Measurements from ENCODE around the gene PCYT2. TPM values are rescaled to one million over a fixed set of nuclear protein-coding genes. Genes with fewer than 3 reads are reported as not detected.
A peak's percentile ranks its signal among the peaks of the same experiment; 100 is the strongest.

The PCYT2 gene
- total RNA-seq, 1 experiment from 2014 or later: 151 TPM

- DNase-seq: peak in 1 of 2 experiments; percentile 37
- POLR2A ChIA-PET: interaction anchor here (0.6 to 0.8 kb wide), 3 partner anchors 18 to 26 kb away, joined by 4 to 8 read pairs (median 4); partner anchors contain the start of gene MCRIP1
- CTCF ChIA-PET: interaction anchor here (0.5 to 1.2 kb wide), 2 partner anchors 37 to 190 kb away, joined by 3 to 4 read pairs; no protein-coding TSS in a partner anchor
- Histone ChIP-seq H3K36me3 (ENCODE audit: control insufficient read depth, insufficient read depth, low read length) (peaks cover 8% of the 10 kb centered on the region), H3K4me1 (peaks cover 17% of the 10 kb centered on the region), H3K4me3 (ENCODE audit: low read depth, low read length) (peak overlapping the region; percentile 84), H3K9me3 (no peaks in the 10 kb centered on the region), H3K27me3 (replicated peaks; ENCODE audit: control insufficient read depth, insufficient read depth, low read length) (no peaks in the 10 kb centered on the region)
- Mint-ChIP-seq H3K27me3 (ENCODE audit: insufficient read depth, unreplicated experiment) (no peaks in the 10 kb centered on the region), H3K4me1 (ENCODE audit: low read depth, unreplicated experiment) (peaks cover 18% of the 10 kb centered on the region), H3K9me3 (ENCODE audit: unreplicated experiment) (no peaks in the 10 kb centered on the region), H3K27ac (ENCODE audit: unreplicated experiment) (peak overlapping the region; percentile 94), H3K36me3 (ENCODE audit: insufficient read depth, unreplicated experiment) (peaks cover 98% of the 10 kb centered on the region), H3K4me3 (ENCODE audit: unreplicated experiment) (peak overlapping the region; percentile 89)
- no peak for TF ChIP-seq CTCF (IDR thresholded peaks at IDR 0.05; ENCODE audit: insufficient read depth in 1 of 2, low read depth in 1 of 2, low read length in 1 of 2, severe bottlenecking in 1 of 2, unreplicated experiment in 1 of 2)
- TSS peak; percentile 54 for BruUV-seq (replicated peaks)
- intact Hi-C loops (cut with micrococcal nuclease; ENCODE audit: unreplicated experiment): no loop called here
Measured at GRCh38 chr17:81858967-81859905, 52.0 kb downstream of the PCYT2 start.

GRCh38 chr17:81858170-81858966, 52.8 kb downstream of the PCYT2 start:
- H3K27me3 ChIP-seq (replicated peaks; ENCODE audit: control insufficient read depth, insufficient read depth, low read length): no peaks in the 10 kb centered on the region
- Mint-ChIP-seq H3K27me3 (ENCODE audit: insufficient read depth, unreplicated experiment) (no peaks in the 10 kb centered on the region), H3K4me3 (ENCODE audit: unreplicated experiment) (peak overlapping the region; percentile 89), H3K36me3 (ENCODE audit: insufficient read depth, unreplicated experiment) (peaks cover 98% of the 10 kb centered on the region), H3K9me3 (ENCODE audit: unreplicated experiment) (no peaks in the 10 kb centered on the region), H3K4me1 (ENCODE audit: low read depth, unreplicated experiment) (peaks cover 16% of the 10 kb centered on the region), H3K27ac (ENCODE audit: unreplicated experiment) (peak overlapping the region; percentile 94)
- ChIA-PET CTCF (interaction anchor here (0.5 to 1.2 kb wide), 2 partner anchors 37 to 189 kb away, joined by 3 to 4 read pairs; no protein-coding TSS in a partner anchor), POLR2A (interaction anchor here (0.8 kb wide), 1 partner anchor 25 kb away, joined by 8 read pairs; the partner anchor contains the start of gene MCRIP1)
- no TSS peak for BruUV-seq (replicated peaks)
- peak overlapping the region; percentile 84 for H3K4me3 ChIP-seq (ENCODE audit: low read depth, low read length)
- peaks cover 17% of the 10 kb centered on the region for H3K4me1 ChIP-seq
- intact Hi-C loops (cut with micrococcal nuclease; ENCODE audit: unreplicated experiment): no loop called here
- TF ChIP-seq CTCF (IDR thresholded peaks at IDR 0.05; ENCODE audit: insufficient read depth in 1 of 2, low read depth in 1 of 2, low read length in 1 of 2, severe bottlenecking in 1 of 2, unreplicated experiment in 1 of 2): no peak
- H3K9me3 ChIP-seq: no peaks in the 10 kb centered on the region
- no peak for DNase-seq
- peaks cover 8% of the 10 kb centered on the region for H3K36me3 ChIP-seq (ENCODE audit: control insufficient read depth, insufficient read depth, low read length)

Data from Caco-2 (cell line).